GM18520 (cell line): ENCODE data around the gene EGR4.

Experiments
- ATAC-seq: cut with Tn5 transposase; IDR thresholded peaks from one replicate; pipeline ENCODE4 v1.9.1; 2021; ENCODE audit not compliant: unreplicated experiment

EGR4 gene

GRCh38 chr2:73290049-73290839, 3.1 kb downstream of the EGR4 start:
- no peak for ATAC-seq

- no peak for ATAC-seq
These were observed 4.0 kb downstream of the EGR4 start for GRCh38 chr2:73289304-73289703.

- no peak for ATAC-seq
These were observed 7.2 kb downstream of the EGR4 start for GRCh38 chr2:73286134-73286655.

GRCh38 chr2:73285159-73285739, 8.1 kb downstream of the EGR4 start:
- ATAC-seq: peak; percentile 30

- peak; percentile 39 for ATAC-seq
These were observed 8.8 kb downstream of the EGR4 start, which contains the start of gene FBXO41 for GRCh38 chr2:73284296-73285158. Gene FBXO41 (minus strand): TSS chr2:73284478. CDS start chr2:73269630, 14,848 bp downstream.

- no peak for ATAC-seq
These were observed 9.6 kb downstream of the EGR4 start for GRCh38 chr2:73283545-73284295.

GRCh38 chr2:73282924-73283544, 10.3 kb downstream of the EGR4 start:
- no peak for ATAC-seq

- no peak for ATAC-seq
These were observed 12.1 kb downstream of the EGR4 start for GRCh38 chr2:73281244-73281643.

GRCh38 chr2:73279852-73280251, 13.5 kb downstream of the EGR4 start:
- ATAC-seq: no peak

GRCh38 chr2:73272270-73272669, 21.1 kb downstream of the EGR4 start:
- ATAC-seq: no peak

- peak; percentile 13 for ATAC-seq
These were observed 23.5 kb downstream of the EGR4 start for GRCh38 chr2:73269686-73270465.

- ATAC-seq: peak; percentile 65
These were observed 24.3 kb downstream of the EGR4 start for GRCh38 chr2:73268830-73269685.

- ATAC-seq: no peak
These were observed 24.9 kb downstream of the EGR4 start for GRCh38 chr2:73268366-73268829.

- ATAC-seq: no peak
These were observed 26.3 kb downstream of the EGR4 start for GRCh38 chr2:73267008-73267407.

- ATAC-seq: no peak
These were observed 27.1 kb downstream of the EGR4 start for GRCh38 chr2:73266061-73266901.

GRCh38 chr2:73265298-73266060, 27.9 kb downstream of the EGR4 start:
- ATAC-seq: no peak

GRCh38 chr2:73264783-73265182, 28.6 kb downstream of the EGR4 start:
- ATAC-seq: no peak
